Medulla oblongata (tissue), 1 donor: ENCODE results near the gene IPO11.
A peak's percentile ranks its signal among the peaks of the same experiment; 100 is the strongest.
"Not testable (repeated sequence)": the region's sequence is repeated elsewhere in the genome, so short reads cannot be mapped to it uniquely, and the experiment has no call there.

ENCODE experiments used
- DNase-seq: peaks from one replicate; pipeline ENCODE4 v3.0.0-alpha.2; 2015; ENCODE audit errors: extremely low spot score

The IPO11 gene

DNA sequence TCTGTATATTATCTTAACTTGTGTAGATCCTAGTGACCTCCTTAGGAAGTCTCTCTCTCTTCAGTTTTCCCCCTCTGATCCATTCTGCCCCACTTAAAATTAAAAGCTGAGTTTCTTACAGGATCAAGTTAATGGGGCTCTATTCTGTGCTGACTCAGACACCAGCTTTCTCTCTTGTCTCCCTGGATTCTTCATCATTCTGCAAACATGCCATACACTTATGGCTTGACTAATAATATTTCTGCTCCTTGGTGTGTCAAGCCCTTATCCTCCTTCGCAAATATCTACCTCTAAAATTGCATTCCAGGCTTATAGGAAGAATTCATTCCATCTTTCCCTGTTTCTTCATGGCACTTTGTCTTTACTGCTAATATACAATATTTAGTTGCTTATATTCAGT is 184.1 kb downstream of the IPO11 start:
- no peak for DNase-seq

DNA sequence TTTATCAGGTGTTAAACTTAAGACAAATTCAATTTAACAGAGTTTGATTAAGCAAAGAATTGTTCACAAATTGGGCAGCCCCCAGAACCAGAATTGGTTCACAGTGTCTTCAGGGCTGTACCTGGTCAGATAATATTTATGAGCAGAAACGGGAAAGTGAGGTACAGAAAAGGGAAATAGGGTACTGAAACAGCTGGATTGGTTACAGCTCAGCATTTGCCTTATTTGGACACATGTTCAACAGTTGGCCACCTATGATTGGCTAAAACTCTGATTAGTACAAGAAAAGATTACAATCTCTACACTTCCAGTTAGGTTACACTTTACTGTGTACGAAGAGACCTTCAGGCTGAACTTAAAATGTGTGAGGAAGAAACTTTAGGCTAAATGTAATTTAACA is 184.8 kb downstream of the IPO11 start:
- no peak for DNase-seq

DNA sequence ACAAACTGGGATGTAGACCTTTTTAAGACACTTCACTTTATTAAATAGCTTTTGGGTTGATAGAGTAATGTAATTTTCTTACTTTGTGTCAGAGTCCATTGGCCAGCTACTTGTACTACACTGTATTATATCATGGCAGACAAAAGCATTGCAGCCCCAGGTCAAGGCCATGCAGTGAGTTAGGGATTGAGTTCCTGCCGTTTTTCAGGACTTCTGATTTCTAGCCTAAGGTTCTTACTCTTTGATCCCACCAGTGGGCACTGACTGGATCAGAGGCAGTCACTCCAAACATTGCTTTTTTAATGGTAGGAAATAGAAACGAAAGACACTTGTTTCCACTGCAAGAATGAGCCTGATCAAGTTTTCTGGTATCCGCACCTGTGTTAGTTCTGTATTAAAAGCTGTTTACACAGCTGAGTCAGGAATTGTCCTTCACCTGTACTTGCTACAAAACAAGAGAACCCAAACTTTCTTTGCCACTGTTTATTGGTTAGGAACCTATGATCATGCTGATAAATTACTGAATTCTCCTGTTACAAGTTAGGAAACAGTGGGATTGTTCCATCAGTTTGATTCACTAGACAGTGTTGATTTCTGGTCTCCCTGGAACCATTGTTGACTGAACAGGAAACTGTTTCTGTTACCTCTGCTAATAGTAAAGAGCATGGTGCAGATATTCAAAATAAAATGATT is 188.1 kb downstream of the IPO11 start:
- DNase-seq: no peak

DNA sequence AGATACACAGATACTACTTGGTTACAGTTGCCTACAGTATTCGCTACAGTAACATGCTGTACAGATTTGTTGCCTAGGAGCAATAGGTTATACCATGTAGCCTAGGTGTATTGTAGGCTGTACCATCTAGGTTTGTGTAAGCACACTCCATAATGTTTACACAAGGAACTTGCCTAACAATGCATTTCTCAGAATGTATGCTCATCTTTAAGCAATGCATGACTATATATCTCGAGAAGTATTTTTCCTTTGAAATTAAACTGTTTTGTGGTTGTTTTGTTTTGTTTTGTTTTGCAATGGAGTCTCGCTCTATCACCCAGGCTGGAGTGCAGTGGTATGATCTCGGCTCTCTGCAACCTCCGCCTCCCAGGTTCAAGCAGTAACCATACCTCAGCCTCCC is 191.4 kb downstream of the IPO11 start:
- no peak for DNase-seq

DNA sequence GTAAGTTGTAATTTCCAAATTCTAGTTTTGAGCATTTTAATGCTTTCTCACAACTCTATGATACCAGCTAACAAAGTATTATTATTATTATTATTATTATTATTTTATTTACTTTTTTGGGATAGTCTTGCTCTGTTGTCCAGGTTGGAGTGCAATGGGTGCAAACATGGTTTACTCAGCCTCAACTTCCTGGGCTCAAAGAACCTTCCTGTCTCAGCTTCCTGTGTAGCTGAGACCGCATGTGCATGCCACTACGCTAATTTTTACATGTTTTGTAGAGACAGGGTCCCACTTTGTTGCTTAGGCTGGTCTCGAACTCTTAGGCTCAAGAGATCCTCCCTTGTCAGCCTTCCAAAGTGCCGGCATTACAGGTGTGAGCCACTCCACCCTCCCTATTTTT is 193.1 kb downstream of the IPO11 start:
- no peak for DNase-seq

DNA sequence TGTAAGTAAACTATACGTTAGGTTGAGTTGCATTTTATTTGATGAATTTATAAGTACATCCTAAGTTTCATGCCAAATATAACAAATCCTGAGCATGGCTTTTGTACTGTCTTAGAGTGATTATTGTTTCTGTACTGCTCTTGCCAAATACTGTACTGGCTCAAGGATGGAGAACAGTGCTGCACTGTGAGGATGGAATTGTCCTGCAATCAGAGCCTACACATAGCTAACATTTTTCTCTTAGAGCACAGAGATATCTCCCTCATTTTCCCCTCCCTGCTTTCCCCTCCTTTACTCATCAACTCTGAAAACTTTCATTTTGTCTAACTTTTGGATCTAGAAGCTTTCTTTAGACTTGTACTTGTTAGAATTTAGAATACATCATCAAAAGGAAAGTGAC is 194.3 kb downstream of the IPO11 start:
- DNase-seq: peak; percentile 41

DNA sequence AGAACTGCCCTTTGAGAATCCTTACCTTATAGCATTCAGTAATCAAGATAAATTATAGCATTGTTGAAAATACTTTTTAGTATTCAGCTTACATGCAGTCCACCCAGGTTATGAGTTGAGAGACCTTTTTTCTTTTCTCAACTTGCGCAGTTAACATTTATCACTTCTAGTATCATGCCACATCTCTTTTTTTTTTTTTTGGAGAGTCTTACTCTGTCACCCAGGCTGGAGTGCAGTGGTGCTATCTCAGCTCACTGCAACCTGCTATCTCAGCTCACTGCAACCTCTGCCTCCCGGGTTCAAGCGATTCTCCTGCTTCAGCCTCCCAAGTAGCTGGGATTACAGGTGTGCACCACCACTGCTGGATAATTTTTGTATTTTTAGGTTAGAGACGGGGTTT is 195.1 kb downstream of the IPO11 start:
- DNase-seq: no peak

DNA sequence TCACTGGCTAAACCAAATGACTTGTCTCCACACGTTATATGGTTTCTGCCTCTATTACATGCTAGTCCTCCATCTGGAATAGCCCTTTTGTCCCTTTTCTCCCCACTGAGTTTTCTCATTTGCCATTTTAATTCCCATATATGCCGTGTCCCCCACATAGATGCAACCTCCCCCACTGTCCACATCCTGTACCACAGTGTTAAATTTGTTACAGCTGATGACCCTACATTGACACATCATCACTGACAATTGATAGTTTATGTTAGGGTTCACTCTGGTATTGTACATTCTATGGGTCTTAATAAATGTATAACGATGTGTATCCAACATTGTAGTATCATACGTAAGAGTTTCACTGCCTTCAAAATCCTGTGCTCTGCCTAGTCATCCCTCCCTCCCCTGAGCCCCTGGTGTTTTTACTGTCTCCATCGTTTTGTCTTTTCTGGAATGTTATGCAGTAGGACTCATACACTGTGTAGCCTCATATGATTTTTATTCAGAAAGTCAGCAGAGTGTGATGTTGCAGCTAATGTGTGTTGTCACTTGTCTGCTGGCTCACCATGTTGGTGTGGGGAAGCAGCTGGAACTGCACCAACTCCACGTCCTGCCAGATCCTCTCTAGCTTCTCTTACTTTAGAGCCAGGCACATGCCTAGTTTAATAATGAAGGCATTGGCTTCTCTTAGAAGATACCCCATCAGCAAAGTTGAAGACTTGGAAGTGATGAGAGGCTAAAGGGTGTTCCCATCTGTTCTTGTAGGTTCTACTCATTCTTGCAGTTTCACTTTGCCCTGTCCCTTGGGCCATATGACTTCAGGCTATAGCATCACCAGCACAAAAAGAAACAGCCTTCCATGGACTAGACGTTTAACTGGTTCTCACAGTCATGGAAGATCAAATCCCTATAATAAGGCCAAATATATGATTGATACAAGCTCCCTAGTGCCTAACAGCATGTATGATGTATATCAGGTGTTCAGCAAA is 196.3 kb downstream of the IPO11 start:
- DNase-seq: peak; percentile 35

DNA sequence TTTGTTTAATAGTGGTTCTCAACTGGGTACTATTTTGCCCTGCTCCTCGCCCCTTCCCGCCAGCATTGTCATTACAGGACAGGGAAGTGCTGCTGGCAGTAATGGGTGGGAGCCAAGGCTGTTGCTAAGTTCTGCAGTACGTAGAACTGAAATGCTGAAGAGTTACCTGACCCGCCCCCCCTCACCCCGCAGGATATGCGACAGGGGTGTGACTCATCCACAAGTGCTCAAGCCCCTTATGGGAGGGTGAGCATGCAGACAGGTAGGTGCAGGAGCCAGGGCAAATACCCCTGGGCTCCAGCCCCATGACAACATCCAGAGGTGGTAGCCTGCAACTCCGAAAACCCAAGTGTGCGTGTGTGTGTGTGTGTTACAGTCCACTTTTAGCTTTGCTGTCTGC is 201.8 kb downstream of the IPO11 start:
- no peak for DNase-seq

DNA sequence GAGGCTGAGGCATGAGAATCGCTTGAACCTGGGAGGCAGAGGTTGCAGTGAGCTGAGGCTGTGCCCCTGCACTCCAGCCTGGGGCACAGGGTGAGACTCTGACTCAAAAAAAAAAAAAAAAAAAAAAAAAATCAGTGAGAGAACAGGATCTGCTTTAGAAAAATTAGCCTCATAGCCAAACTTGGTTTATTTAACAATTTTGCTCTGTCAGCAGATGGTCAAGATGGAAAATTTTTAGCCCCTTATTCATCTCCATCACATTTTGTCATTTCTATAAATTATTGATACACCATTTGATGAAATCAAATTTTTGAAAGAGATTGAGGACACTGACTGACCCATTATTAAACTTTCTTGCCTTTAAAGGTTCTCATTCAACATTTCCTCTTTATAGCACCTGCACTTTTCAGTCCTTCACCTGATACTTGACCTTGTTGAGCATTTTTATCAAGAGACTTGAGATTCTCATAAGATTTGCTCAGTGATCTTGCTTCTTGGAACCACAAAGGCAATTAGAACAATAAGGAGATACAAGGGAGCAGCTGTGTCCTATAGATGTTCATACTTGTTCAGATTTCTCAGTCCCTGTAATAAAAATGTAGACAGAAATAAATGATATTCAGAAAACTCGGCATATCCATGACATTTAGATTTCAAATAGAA is 204.2 kb downstream of the IPO11 start:
- DNase-seq: no peak

DNA sequence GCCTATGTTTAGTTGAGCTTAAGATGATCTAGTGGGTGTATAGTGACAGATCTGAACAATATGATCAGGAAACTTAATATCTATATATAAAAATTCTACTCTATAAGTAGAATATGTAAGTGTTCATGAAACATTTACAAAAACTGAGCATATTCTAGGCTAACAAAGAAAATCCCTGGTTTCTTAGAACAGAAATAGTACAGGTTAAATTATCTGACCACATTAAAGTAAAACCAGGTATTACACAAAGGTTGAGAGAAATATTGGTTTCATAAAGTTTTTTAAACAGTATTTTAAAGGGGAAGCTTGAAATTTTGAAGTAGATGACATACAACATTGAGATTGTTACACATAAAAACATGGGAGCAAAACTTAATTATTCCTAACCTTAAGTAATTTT is 205.4 kb downstream of the IPO11 start:
- no peak for DNase-seq

DNA sequence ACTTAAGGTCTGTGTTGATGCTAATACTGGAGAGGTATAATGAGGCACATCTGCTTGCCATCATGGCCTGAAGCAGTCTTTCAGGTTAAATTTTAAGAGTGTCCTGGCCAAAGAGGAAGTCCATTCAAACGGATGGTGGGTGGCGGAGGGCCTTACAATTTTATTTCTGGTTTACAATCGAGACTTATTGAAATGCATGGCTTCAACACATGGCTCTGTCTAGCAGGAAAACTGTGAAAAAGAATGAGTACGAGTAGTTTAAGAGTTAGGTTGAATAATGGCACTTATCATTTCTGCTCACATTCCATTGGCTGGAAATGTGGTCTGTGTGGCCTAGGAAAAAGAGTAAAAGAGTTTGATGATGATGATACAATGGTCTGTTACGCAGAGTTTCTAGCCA is 208.2 kb downstream of the IPO11 start:
- DNase-seq: no peak

DNA sequence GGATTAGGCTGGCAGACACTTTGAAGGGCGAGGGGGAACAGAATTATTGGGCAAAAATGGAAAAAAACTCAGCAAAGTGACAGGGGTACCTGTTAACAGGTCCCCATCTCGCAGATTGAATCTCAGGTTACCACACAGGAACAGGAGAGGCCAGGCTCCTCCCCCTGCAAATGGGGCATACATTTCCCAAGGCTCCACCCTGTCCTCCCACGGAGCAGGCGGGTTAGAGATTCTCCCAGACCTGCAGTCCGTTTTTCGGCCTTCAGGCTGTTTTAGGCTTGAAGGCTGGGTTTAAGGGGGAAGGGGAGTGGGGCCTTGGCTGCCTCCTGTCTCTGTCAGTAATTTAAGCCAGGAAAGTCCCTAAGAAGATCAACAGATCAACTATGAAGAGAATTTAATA is 208.7 kb downstream of the IPO11 start:
- DNase-seq: no peak

DNA sequence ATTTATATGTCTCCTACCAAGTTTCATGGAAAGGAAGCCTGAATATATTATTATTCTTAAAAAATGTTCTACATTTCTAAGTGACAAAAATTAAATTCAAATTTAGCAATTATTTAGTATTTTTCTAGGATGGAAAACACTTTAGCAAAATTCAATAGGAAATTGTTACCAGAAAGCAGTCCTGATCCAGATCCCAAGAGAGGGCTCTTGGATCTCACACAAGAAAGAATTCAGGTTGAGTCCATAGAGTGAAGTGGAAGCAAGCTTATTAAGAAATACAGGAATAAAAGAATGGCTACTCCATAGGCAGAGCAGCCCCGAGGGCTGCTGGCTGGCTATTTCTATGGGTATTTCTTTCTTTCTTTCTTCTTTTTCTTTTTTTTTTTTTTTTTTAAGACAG is 210.7 kb downstream of the IPO11 start:
- no peak for DNase-seq

DNA sequence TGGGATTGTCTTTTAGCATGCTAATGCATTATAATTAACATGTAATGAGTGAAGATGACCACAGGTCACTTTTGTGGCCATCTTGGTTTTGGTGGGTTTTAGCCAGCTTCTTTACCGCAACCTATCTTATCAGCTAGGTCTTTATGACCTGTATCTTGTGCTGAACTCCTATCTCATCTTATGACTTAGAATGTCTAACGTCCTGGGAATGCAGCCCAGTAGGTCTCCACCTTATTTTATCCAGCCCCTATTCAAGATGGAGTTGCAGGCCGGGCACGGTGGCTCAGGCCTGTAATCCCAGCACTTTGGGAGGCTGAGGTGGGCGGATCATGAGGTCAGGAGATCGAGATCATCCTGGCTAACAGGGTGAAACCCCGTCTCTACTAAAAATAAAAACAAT is 211.9 kb downstream of the IPO11 start:
- DNase-seq: not testable (repeated sequence)

DNA sequence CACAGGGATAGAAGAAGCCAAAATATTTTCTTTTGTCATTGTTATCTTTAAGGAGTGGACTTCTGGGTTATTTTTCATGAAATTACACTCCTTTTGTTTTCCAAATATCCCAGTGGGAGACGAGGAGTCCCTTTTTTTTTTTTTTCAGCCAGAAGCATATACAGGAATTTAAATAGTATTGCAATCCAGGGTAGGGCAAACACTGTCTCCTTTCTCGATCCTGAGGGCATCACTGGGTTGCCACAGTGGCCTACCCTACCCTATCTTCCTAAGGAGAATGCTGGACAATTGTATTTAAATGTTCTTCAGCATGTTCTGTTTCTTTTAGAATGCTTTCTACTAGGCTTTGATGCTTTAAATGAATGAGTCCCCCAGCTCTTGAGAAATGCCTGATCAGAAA is 214.0 kb downstream of the IPO11 start:
- no peak for DNase-seq

DNA sequence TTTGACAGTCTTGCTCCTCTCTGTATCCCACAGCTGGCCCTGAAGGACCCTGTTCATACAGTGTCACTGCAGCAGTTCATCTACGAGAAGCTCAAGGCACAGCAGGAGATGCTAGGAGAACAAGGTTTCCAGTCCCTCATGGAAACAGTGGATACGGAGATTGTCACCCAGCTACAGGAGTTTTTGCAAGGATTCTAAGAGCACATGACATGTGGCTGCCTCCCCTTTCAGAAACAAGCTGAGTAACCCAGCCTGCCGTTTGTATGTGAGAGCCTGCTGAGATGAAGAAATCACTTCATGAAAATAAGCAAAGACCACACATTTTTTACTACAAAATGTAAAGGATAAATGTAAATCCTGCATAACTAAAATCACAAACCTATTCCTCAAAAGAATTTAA is 214.6 kb downstream of the IPO11 start:
- DNase-seq: no peak

DNA sequence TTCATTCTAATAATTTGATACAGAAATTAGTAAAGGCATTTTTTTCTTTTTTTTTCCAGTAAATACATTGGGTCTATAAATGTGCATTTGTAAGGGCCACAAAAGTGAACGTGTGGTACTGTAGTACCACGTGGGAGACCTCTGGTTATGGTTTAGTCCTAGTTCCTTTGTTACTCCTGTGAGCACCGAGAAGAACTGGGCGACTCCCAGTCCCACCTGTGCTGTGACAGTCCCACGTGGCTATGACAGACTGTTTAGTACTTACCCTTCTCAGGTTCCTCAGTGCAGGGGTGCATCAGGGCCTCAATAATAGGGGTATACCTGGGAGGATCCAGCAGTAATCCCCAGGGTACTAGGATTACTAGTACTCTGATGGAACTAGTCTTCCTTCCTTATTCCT is 215.3 kb downstream of the IPO11 start:
- no peak for DNase-seq

DNA sequence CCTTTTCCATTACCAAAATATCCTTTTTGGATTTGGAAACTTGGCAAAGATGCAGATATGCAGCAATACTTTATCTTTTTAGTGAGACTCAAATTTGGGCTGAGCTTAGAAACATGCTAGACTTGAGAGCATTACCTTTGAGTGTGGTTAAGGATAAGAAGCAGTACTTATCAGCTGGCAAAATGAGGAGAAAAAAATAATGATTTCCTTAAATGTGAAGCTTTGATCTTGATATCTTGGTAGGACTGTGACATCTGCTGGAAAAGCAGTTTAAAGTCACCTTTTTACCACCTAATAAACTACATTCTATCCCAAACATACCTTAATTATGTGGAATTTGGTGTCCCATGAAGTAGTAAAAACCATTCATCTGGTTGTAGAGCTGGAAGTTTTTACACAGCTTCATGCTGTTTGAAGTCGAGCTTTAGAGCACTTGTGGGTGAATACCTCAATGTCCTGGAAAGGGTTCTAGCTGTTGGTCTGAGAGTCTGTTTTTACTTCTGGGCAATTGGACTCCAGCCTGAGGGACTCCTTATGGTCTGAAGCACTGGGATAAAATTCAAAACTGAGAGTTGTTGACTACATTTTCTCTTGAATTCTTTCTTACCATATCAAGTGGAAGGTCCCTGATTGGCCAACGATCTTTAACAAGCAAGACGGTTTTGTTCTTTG is 219.5 kb downstream of the IPO11 start:
- DNase-seq: no peak

DNA sequence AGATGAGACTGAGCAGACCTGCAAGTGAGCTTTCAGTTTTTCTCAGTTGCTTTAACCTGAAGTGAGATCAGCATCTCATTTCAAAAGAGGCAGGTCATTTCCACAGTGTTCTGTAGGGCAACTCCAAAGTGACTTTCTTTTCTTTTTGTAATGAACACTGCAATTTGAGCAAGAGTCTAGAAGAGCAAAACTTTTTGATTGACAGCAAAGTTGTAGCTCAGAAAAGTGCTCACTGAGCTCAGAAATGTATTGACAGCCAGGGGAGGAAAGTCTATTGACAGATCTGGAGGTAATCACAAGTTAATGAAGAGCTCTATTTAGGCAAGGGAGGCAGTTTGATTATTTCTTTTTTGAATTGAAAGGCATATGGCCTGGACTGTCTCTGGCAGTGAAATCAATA is 220.7 kb downstream of the IPO11 start:
- DNase-seq: no peak

DNA sequence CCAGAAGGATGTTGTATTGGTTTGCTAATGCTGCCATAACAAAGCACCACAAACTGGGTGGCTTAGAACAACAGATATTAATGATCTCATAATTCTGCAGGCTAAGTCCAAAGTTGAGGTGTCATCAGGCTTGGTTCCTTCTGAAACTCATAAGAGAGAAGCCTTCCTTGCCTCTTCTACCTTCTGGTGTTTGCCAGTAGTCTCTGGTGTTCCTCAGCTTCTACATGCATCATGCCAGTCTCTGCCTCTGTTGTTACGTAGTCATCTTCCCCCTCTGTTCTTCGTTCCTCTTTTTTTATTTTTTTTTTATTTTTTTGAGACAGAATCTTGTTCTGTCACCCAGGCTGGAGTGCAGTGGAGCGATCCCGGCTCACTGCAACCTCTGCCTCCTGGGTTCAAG is 227.9 kb downstream of the IPO11 start:
- DNase-seq: peak; percentile 57

DNA sequence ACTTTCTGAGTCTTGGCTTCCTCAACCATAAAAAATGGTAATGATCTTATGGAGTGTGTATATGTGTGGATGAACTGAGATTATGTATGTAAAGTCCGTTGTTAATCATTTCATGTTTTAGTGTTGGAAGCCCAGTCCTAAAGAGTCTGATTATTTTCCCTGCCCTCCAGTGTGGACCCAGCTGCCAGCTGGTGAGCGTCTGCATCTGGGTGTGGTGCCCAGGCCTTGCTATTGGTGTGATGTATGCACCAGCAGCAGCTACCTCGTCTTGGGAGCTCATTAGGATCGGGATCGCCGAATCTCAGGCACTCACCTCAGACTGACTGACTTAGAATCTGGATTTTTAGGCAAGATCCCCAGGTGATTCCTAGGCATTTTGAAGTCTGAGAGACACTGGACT is 229.9 kb downstream of the IPO11 start:
- DNase-seq: no peak
